GM21526 (cell line): Measurements from ENCODE around the gene PARVB.

ENCODE experiments used
- ATAC-seq: cut with Tn5 transposase; IDR thresholded peaks from one replicate; pipeline ENCODE4 v1.9.1; 2021; ENCODE audit warnings: moderate library complexity; ENCODE audit not compliant: unreplicated experiment, low FRiP score

Gene PARVB

DNA sequence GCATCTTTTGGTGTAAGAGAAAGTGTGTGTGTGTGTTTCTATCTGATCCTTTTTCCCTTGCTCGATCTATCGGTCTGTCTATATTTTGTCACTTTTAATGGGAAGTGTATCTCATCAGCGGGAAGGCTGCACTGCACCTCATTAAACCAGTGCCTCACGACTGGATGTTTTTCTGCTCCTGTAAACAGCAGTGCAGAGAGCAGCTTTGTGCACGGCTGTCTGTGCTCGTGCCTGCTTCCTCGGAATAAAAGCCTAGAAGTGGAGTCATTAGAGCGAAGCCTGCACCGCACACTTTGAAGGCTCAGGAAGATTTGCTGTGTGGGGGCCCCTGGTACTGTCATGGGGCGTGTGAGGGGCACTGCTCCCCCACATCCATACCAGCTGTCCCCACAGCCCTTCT, 129.6 kb downstream of the PARVB start:
- ATAC-seq: no peak

- ATAC-seq: no peak
Measured at GRCh38 chr22:44154436-44154942, 130.4 kb downstream of the PARVB start.

- ATAC-seq: no peak
Measured at GRCh38 chr22:44155115-44155514, 131.0 kb downstream of the PARVB start.

- ATAC-seq: no peak
Measured at GRCh38 chr22:44157916-44158618, 134.0 kb downstream of the PARVB start.

GRCh38 chr22:44158816-44159215, 134.7 kb downstream of the PARVB start:
- ATAC-seq: no peak

GRCh38 chr22:44159221-44159620, 135.1 kb downstream of the PARVB start:
- no peak for ATAC-seq

DNA sequence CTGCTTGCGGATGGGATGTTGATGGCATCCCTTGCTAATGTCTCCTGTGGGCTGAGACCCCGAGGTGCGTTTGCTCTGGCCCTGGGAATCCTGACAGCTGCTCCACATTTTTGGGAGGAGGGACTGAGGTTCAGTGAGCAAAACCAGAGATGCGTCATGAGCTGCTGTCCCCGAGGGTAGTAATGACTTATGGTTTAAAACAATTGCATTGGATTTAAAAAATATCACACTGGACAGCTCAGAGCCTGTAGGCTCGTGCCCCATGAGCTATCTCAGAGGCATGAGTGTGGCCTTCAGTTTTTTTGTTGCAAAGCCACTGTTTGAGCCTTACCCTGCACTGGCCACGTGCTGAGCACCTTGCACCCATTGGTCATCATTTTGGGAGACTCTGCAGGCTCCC, 135.7 kb downstream of the PARVB start:
- ATAC-seq: no peak

- ATAC-seq: no peak
Measured at GRCh38 chr22:44160421-44160820, 136.3 kb downstream of the PARVB start.

DNA sequence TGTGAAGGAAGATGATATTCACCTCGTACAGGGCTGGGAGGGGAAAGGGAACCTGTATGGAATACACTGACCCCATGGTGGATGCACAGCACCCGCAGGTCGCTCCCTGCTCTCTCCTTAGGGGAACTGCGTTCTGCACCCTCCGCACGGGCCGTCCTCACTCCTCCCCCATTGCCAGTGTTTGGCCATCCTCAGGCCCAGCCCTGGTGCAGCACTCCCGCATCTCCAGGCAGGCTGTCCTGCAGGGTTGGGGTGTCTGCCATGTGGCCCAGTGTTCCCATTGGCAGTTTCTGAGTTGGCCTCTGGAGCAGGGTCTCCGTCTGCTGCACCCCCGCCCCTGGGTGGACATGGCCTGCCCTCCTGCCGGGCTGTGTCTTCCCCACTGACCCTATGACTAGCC, 137.6 kb downstream of the PARVB start:
- ATAC-seq: no peak

- ATAC-seq: no peak
Measured at GRCh38 chr22:44162960-44163359, 138.9 kb downstream of the PARVB start.

GRCh38 chr22:44163536-44163935, 139.4 kb downstream of the PARVB start:
- no peak for ATAC-seq

- ATAC-seq: no peak
Measured at GRCh38 chr22:44164031-44164430, 139.9 kb downstream of the PARVB start.

DNA sequence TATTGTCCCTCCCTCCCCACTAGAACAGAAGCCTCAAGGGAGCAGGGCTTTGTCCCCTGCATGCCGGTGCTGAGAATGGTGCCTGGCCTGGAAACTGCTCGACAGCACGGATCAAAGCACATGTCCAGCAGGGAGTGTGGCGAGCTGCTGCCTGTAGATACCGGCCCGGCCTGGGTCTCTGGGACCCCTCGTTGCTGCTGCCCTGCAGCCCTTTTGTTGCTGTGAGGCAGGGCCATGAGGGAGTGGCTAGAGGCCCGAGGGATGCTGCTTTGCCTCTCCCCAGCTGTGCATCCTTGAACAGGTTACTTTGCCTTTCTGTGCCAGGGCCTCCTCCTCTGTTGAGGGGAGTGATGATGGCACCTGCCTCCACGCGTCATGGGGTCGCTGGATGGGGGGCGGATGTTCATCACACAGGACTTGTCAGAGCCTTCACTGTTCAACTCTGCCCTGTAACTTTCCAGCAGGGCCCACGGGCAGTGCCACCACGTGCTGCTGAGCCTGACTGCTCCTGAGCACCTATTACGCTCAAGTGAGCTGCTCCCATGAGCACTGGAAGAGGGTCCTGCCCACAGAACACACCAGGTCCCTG, 141.3 kb downstream of the PARVB start:
- no peak for ATAC-seq

GRCh38 chr22:44166498-44167276, 142.6 kb downstream of the PARVB start:
- ATAC-seq: no peak

DNA sequence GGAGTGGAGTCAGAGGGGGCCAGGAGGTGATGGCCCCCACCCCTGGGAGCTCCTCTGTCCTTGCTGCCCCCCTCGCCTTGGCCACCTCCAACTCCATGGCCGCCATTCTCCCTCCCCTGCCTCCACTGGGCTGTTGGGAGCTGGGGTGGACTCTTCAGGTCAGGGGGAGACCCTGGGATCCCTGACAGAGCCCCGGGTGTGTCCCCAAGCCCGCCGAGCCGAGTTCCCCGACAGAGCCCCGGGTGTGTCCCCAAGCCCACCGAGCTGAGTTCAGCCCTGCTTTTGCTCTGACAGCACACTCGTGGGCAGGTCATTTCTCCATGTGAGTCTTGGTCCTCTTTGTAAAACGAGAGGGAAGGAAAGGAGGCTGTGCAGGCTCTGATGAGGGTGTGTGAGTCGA, 143.4 kb downstream of the PARVB start:
- no peak for ATAC-seq

- no peak for ATAC-seq
Measured at GRCh38 chr22:44168206-44168605, 144.1 kb downstream of the PARVB start.

- no peak for ATAC-seq
Measured at GRCh38 chr22:44170470-44170869, 146.4 kb downstream of the PARVB start.

GRCh38 chr22:44171561-44171960, 147.5 kb downstream of the PARVB start:
- ATAC-seq: no peak

DNA sequence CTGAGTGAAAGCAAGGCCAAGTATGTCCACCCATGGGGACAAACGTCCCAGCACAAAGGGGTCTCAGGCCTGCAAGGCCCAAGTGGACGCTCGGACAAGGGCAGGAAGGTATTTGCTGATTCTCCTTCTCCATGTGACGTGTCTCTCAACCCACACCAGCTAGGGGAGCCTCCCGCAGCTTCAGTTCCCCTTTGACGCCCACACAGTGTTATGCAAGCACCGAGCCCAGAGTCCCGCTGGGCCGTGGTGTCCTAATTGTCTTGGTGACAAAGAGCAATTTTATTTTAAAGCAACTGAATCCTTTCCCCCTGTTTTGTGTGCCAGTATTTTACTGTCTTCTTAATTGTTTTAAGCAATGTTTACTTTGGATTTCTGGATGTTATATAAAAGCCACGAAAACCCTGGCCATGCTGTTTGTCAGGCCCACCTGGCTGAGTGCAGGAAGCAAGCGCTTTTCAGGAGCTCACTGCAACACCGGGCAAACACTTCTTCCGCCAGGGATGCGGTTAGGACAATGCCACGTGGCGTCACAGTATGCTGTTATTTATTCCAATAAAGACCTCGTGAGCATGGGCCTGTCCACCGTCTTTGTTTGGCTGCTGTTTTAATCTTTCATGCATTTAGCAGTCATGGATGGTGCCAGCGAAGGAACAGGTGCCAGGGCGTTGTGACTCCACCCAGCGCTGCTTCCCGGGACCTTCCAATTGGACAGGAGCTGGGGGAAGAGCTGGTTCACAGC, 148.4 kb downstream of the PARVB start:
- peak; percentile 70 for ATAC-seq

GRCh38 chr22:44173154-44173553, 149.1 kb downstream of the PARVB start:
- no peak for ATAC-seq

- ATAC-seq: no peak
Measured at GRCh38 chr22:44175676-44176075, 151.6 kb downstream of the PARVB start.
